Raji (cell line): ENCODE measurements around the gene DRGX.

Experiments
- POLR2A ChIP-seq: IDR thresholded peaks from 2 replicates; pipeline ENCODE4 v1.6.1; 2011; ENCODE audit warnings: low read depth, low read length, control low read depth; ENCODE audit not compliant: insufficient read depth

DRGX gene

DNA sequence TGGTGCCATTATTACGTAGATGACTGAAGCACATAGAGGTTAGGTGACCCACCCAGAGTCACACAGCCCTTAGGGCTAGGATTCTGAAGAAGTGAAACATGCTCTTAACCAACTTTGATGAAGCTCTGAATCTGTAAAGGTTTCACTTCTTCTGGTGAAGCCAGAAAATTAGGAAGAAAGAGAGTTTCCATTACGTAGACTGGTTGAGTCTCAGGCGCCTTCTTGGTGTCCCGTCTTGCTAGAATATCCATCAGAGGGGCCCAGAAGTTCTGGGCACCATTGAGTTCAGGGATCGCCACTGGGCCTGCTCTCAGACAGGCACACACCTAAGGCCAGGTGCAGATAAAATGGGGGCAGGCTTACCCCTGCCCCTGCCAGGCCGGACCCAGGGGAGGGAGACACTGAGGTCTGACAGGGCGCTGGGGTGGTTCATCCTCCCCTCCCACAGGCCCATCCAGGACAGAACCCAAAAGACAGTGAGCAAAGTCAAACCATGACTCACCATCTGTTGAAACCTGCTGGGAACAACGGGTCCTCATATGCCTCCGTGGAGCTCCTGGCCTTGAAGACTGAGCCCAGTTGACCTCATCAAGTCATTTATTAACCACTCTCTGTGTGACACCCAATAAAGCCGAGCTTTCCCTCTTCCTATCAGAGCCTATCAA is 33.2 kb downstream of the DRGX start:
- TF ChIP-seq POLR2A = no peak

DNA sequence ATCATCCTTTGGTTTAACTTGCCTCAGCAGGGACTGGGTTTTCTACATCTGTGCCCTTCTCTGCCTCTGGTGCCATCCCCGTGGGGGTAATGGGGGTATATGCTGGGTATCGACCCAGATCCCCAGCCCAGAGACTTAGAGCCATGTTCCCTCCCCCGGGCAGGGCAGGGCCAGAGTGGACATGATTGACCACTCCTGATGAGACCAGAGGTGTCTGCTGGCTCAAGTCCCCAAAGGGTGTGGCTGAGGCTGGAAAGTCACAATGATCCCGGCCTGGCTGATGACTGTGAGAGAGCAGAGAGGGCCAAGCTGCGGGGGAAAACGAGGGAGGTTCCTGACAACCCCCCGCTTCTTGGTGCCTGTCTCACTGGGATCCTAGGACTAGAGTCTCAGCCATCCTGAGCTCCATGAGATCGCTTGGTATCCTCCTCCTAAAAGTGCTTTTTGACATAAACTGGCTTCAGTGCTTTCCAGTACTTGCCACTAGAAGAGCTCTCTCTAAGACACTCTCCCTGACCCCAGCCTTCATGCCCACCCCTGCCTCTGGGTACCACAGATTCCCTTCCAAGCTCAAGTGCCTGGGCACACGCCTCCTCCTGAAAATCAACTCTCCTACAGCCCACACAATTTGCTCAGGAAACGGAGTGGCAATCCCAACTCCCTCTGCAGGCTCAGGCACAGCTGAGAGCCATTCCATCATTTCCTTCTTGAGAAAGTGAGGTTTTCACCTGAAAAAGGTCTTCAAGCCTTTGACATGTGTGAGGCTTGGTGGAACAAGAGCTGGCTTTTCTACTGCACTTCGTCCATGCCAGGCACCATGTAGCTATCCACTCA is 33.9 kb downstream of the DRGX start:
- TF ChIP-seq POLR2A = no peak

DNA sequence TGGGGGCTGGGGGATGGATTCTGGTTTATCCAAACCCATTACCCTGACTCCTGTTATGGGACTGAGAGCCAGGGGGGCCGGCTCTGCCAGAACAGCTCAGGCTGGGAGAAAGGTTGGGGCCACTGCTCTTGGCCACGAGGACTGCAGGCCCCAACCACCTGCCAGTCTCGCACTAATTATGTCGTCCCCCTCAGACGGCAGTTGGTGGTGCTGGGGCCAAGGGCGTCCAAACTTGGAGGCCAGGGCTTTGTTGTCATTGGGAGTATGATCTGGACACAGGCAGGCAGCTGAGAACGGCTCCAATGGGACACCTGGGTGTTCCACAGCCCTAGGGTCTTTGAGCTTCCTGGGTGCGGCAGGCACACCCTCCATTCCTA is 34.7 kb downstream of the DRGX start:
- TF ChIP-seq POLR2A = no peak

DNA sequence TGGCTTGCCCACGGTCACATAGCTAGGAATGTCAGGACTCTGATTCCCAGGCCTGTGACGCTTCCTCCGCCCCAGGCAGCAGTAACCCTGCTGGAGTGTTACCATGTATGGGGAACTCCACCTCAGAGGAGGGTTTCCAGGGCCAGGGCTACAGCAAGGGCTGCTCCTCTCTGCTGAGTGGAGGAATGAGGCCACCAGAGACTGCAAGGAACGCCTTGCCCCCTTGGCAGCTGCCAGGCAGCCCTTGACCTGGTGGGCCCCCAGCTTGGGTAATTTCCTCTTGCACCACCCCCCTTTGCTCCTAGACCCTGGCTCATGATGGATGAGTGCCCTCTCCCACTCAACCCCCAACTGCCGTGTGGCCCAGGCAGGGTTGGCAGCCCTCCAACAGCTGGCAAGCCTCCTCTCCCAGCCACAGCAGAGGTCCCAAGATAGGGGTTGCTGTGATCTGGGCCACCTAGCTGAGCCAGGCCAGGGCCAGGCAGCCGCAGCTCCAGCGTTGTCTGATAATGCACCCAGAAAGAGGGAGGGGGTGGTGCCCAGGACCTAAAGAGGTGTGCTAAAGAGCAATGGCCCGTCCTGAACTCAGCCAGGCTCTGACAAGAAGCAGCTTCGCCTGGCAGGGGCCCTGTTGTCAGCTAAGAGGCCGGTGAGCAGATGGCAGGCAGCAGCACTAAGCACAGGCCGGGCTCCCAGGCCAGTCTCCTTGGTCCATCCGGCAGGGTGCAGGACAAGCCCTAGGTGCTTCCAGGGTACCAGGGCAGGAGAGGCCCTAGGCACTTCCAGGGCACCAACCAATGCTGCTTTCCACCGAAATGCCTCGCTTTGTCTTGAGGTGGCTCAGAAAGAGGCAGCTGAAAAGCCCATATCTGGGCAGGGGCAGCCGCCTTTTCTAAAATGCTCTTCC is 35.4 kb downstream of the DRGX start:
- TF ChIP-seq POLR2A = no peak

DNA sequence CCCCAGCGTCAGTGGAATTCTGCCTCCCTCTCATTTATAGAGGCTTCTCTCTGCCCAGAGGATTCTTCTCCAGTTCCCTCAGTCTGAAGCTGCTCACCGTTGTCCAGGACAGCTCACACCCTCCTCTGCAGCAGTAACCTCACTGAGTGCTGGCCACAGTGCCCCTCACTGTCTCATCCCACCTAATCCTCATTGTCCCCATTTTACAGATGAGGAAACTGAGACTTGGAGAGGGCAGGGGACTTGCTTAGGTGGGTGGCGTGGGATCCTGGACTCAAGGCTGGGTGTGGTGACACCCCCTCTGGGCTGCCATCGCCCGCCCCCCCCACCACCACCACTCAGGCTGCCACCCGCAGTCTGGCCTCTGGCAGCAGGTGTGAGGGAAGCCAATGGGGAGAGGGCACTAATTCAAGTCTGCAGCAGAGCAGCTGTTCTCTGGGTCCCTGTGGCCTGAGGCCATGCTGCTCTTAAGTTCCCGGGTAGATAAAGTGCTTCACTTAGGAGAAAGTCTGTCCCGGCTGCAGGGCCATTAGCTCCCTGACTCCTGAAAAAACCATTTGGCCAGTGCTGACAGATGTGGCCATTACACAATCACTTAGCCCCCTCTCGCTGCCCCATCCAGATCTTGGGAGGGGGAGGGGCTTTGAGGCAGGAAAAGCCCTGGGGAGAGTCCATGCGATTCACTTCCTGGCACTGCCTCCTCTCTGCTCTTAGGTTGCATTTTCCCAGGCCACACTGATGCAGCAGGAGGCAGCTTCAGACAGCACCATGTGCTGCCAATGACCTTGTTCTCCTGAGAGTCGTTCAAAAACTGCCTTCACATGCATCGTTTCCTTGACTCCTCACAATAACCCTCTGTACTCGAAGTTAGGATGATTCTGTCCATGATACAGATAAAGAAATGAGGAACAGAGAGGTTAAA is 36.3 kb downstream of the DRGX start:
- no peak for TF ChIP-seq POLR2A

DNA sequence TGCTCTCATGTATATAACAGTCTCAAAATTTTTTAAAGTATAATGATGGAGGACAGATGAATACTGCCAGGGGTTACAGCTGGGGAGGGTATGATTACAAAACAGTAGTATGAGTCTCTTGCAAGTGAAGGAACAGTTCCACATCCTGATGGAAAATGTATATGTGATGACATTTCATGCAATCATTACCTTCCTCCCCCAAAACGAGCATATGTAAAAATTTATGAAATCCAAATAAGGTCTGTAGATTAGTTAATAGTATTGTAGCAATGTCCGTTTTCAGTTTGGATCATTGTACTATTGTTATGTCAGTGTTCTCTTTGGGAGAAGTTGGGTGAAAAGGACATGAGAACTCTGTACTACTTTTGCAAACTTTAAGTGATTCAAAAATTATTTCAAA is 38.0 kb downstream of the DRGX start:
- no peak for TF ChIP-seq POLR2A

DNA sequence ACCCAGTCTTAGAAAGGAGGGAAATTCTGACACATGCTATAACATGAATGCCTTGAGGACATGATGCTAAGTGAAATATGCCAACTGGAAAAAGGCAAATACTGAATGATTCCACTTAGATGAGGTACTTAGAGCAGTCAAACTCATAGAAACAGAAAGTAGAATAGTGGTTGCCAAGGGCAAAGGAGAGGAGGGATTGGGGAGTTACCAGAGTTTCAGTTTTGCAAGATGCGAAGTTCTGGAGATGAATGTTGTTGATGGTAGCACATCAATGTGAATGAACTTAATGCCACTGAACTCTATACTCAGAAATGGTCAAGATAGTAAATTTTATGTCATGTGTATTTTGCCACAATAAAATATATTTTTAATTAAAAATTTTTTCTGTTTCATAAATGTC is 38.9 kb downstream of the DRGX start:
- no peak for TF ChIP-seq POLR2A

DNA sequence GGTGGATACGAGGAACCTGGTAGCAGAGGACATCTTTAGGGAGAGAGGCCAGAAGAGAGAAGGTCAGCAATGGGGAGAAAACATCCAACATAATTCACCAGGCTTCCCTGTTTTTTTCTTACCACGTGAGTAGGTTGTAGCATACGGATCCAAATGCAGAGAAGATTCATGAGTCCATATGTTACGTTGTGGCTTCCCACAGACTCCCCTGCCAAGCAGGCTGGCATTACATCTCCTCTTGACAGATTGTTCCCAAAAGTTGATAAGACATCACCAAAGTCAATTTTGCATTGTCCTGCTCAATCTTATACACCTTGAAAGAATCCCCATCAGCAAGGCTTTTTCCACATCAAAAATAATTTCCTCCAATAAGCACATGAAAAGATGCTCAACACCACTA is 39.7 kb downstream of the DRGX start:
- TF ChIP-seq POLR2A = no peak

DNA sequence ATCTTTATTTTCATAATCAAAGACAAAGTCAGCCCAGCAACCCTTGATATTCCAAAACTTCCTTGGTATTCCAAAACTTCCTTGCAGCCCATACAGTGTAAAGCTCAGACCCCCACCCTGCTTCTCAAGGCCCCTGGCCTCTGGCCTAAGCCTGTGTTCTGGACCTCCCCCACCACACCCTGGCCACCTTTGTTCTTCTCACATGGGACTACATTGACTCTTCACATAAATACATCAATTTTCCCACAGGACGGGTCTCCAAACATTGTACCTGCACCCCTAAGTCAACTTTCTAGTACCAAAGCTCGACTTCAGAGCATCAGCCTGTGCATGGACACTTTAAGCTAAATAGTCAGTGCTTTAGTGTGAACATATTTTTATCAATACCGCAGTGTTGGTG is 40.7 kb downstream of the DRGX start:
- no peak for TF ChIP-seq POLR2A

DNA sequence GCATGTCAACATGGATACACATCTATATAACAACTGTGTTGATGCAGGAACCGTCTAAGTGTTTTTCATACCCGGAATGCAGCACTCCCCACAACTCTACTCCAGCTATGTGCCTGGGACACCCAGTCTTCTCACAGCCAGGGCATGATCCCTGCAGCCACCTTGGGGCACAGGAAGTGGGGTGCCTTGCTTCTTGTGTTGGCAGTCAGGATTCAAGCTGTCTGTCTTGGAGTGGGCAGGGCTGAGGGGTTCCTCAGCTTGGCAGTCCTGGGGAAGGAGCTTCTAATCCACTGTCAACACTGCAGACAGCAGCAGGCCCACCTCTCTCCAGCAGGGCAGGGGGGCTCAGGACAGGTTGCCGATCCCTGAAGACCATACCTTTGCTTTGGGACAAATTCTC is 41.3 kb downstream of the DRGX start:
- TF ChIP-seq POLR2A = no peak

DNA sequence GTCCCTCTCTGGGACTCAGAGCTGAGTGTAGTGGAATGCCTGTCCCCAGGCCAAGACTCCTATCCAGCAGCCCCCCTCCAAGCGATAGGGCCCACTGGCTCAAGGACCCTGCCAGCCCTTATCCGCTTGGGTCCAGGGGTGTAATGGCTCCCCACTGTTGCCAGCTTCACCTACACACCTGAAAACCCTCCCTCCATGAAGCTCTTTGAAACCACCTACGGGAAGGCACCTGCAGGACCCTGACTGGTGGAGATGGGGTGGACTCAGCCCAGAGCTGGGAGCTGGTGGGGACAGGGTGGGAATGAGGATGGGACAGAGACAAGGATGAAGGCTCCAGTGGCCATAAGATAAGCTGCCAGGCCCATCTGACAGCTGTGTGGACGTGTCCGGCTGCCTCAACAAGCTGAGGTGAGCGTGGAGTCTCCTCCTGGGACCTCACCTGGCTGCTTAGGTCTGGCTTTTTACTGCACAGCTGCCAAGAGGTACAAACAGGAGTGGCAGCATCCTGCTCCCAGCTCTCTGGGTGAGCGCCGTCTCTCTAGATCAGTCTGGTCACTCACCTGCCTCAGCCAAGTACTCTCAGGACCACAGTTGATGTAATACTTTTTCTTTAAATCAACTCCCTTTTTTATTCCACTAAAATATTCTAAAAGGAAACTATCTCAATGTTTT is 41.9 kb downstream of the DRGX start:
- no peak for TF ChIP-seq POLR2A

DNA sequence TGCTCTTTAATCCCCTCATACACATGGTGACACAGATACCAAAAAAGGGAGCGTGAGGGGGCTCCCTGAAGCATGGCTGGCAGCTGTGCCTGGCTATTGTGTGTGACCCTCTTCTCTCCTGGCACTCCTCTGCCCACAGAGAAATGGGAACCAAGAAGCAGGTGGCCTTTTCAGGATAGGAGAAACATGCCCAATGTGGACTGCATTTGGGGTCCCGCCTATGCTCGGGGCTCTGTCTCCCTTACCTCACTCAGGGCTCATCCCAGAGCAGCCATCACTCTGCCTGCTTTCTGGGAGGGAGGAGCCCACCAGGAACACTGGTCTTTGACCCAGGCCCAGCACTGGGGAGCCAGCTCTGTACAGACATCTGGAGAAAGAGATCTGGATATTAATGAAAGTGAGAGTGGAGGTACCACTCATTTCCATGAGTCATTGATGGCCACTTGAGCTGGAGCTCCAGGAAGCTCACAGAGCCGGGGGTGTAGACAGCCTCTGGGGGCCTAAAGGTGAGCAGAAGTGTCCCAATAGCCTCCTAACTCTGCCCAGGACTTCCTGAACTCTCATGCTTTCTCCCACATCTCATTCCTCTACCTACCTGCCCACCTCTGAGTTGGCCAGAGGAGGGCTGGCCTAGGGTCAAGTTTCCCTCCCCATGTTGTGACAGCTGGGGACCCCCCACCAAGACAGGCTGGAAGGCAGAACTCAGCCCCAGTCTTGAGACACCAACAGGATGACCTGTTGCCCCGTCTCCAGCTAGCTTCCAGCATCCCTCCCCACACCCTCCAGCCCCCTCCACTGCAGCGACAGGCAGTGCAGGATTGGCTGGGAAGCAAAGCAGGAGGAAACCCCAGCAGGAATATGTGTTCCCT is 42.6 kb downstream of the DRGX start:
- TF ChIP-seq POLR2A = no peak

DNA sequence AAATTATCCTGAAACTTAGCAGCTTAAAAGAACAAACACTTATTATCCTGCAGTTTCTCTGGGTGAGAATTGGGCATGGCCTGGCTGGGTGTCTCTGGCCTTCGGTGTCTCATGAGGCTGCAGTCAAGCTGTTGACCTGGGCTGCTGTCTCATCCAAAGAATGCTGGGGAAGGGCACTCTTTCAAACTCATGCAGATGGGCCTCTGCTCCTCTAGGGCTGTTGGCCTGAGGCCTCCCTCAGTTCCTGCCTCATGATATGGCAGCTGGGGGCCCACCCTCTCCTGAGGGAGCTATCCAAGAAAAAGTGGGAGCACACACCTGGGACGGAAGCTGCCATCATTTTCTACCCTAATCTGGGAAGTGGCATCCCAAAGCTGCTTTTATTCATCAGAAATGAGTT is 43.6 kb downstream of the DRGX start:
- no peak for TF ChIP-seq POLR2A
